CD4-positive, alpha-beta T cell treated with Interleukin-15 for 4 hours (primary cell): ENCODE data around the gene BMP7.

Experiments
- DNase-seq: peaks from one replicate; pipeline ENCODE4 v3.0.0-alpha.2; 2020; ENCODE audit warnings: low spot score

Gene BMP7

DNA sequence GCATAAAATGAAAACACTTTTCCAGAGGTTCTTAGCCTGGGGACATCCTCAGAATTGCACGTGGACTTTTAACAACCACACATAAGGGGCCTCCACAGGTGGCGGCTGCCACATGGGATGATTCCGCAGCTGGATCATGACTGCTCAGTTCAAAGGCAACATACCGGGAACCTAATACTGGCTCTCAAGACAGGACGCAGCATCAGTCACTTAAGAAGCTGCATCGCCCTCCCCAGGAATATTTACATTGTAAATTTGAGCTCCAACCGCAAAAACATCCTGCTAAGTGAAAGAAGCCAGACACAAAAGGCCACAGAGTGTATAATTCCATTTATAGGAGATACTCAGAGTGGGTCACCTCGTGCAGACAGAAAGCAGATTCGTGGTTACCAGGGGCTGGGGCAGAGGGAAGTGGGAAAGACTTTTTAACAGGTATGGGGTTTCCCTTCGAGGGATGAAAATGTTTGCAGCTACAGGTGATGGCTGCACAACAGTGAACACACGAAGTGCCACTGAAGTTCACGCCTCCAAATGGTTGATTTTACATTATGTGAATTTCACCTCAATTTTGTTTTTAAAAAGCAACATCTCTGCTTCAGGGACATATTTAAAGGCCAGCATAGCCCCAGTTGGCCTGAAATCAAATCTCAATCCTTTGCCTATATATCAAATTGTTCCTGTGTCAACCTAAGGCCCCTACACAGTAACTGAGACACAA lies 141.5 kb downstream of the BMP7 start:
- DNase-seq: no peak

GRCh38 chr20:57124366-57124765 lies 142.1 kb downstream of the BMP7 start:
- no peak for DNase-seq

DNA sequence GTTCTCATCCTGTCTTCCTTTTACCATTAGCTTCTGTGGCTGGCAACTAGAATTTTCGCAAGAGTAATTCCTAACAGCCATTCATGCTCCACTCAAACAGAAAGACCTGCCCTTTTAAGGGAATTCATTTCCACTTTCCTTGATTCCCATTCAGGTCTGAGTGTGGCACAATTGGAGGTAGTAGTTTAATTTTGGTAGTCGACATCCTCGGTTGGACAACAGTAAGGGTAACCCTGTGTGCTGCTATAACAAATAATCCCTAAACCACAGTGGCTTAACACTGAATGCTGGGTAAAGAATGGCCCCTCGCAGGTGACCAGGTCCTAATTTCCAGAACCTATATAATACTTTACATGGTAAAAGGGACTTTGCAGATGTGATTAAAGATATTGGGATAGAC lies 142.9 kb downstream of the BMP7 start:
- DNase-seq: no peak

DNA sequence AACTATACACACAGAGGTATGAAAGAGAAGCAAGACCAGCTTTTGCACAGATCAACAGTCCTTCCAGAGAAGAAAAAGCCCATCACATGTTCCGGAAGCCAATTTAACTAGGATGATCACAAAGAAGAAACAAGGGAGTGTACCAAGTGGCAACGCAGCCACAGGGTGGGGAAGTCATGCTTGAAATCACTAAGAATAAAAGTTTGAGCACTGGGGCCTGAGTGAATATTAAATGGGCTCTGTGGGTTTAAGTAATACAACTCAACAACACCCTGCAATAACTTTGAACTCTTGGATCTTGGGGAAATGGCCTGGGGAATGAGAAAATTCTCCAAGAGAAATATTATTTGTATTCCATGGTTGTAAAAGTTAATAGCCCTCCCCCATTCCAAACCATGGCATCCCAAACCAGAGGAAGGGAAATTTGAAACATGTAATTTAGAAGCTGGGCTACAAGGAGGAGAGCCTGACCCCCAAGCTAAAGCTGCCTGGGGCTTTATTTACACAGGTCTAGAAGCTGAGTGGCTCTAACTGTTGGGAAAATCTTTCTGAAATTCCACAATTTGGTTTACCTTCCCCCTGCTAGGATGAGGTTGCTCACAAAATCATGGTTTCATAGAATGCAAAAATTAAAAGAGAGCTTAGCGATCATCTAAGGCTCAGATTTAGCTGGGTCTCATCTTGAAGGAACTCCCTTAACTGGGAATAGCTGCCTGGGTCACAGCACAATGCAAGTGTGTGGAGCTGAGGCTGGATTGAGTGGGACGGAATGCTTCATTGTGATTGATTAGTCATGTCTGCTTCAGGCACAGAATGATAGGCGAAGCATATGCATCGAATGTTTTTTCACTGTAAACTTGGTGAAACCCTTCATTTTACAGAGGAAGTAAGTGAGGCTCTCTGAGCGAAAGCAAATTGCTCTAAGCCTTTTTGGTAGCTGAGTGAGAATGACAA lies 143.6 kb downstream of the BMP7 start:
- DNase-seq: no peak

DNA sequence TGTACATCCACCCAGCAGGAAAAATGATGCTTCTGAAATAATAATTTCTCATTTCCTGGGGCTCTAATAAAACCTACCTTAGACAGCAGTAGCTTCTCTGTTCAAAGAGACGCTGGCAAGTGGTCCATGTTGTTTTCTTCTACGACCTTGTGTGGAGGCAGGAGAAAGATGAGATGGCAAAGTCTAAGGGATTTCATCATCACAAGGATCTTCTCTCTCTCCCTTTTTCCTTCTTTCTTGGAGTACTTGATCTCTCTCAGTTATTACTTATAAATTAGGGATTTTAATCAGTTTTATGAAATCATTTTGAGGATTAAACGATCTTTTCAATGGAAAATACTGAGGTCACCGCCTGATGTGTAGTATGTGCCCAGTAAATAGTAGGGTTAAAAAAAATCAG lies 147.5 kb downstream of the BMP7 start:
- no peak for DNase-seq
